Muscle of arm (tissue), 12 donors: ENCODE measurements around the gene ARHGAP15. TPM values are rescaled to one million over a fixed set of nuclear protein-coding genes. Genes with fewer than 3 reads are reported as not detected.

Source experiments
- DNase-seq: peaks from one replicate; pipeline ENCODE4 v3.0.0-alpha.2; 2013
- polyA plus RNA-seq, 12 donors: library from polyadenylated mRNA; unstranded; fragments of 120-200 nt; gene quantifications; one replicate each; pipeline ENCODE4 v1.2.1, GENCODE V29; 2013; ENCODE audit not compliant: insufficient read length in 12 of 12

ARHGAP15 gene
- polyA plus RNA-seq, 12 donors = 6.9 to 19.2 (median 9.6) TPM; not detected in 2

GRCh38 chr2:143165291-143165690 is 36.1 kb downstream of the ARHGAP15 start:
- DNase-seq = no peak

- no peak for DNase-seq
These were observed 39.9 kb downstream of the ARHGAP15 start for GRCh38 chr2:143169105-143169504.

GRCh38 chr2:143171817-143172216 is 42.6 kb downstream of the ARHGAP15 start:
- no peak for DNase-seq

GRCh38 chr2:143175438-143175837 is 46.2 kb downstream of the ARHGAP15 start:
- DNase-seq = no peak

GRCh38 chr2:143176606-143177005 is 47.4 kb downstream of the ARHGAP15 start:
- no peak for DNase-seq

GRCh38 chr2:143177096-143177786 is 48.0 kb downstream of the ARHGAP15 start:
- no peak for DNase-seq

- no peak for DNase-seq
These were observed 52.3 kb downstream of the ARHGAP15 start for GRCh38 chr2:143181494-143181893.

- no peak for DNase-seq
These were observed 53.4 kb downstream of the ARHGAP15 start for GRCh38 chr2:143182649-143183048.

- no peak for DNase-seq
These were observed 54.7 kb downstream of the ARHGAP15 start for GRCh38 chr2:143183804-143184463.

GRCh38 chr2:143186876-143187275 is 57.7 kb downstream of the ARHGAP15 start:
- DNase-seq = no peak

GRCh38 chr2:143190431-143190830 is 61.2 kb downstream of the ARHGAP15 start:
- no peak for DNase-seq

- DNase-seq = no peak
These were observed 62.9 kb downstream of the ARHGAP15 start for GRCh38 chr2:143192106-143192505.

- DNase-seq = no peak
These were observed 63.5 kb downstream of the ARHGAP15 start for GRCh38 chr2:143192716-143193115.

GRCh38 chr2:143193121-143193520 is 63.9 kb downstream of the ARHGAP15 start:
- DNase-seq = peak; percentile 37

GRCh38 chr2:143195511-143195910 is 66.3 kb downstream of the ARHGAP15 start:
- no peak for DNase-seq

- no peak for DNase-seq
These were observed 74.8 kb downstream of the ARHGAP15 start for GRCh38 chr2:143204062-143204461.

- no peak for DNase-seq
These were observed 76.0 kb downstream of the ARHGAP15 start for GRCh38 chr2:143205106-143205764.

GRCh38 chr2:143209570-143210445 is 80.6 kb downstream of the ARHGAP15 start:
- no peak for DNase-seq

- no peak for DNase-seq
These were observed 81.2 kb downstream of the ARHGAP15 start for GRCh38 chr2:143210446-143210819.

GRCh38 chr2:143217512-143218115 is 88.4 kb downstream of the ARHGAP15 start:
- no peak for DNase-seq

- DNase-seq = no peak
These were observed 89.4 kb downstream of the ARHGAP15 start for GRCh38 chr2:143218621-143219020.

GRCh38 chr2:143219266-143219665 is 90.0 kb downstream of the ARHGAP15 start:
- DNase-seq = no peak
